OCI-LY1 (cell line): ENCODE results near the gene STRADB.

Source experiments
- CTCF ChIP-seq: fragments of 200-600 bp; sonication (generic), shearing (Covaris generic); IDR thresholded peaks from 2 replicates; pipeline ENCODE4 v1.5.1; 2017; ENCODE audit warnings: mild to moderate bottlenecking, antibody characterized with exemption, low read length, moderate library complexity, mixed read lengths
- EZH2 ChIP-seq: fragments of 200-600 bp; sonication (generic), shearing (Covaris generic); IDR thresholded peaks from 2 replicates; pipeline ENCODE4 v1.8.0; 2017; ENCODE audit warnings: borderline replicate concordance, mixed run types, mild to moderate bottlenecking, antibody characterized with exemption, low read length, moderate library complexity, mixed read lengths

- TF ChIP-seq CTCF = no peak
- no peak for TF ChIP-seq EZH2
Measured at GRCh38 chr2:201404699-201405280, 46.8 kb upstream of the STRADB start.
